Prostate gland (tissue), 2 donors: ENCODE data around the gene NETO2.

Experiments used
- POLR2A ChIP-seq: fragments of 450-650 bp; IDR thresholded peaks from one replicate; pipeline ENCODE4 v1.6.1; 2016; ENCODE audit warnings: antibody characterized with exemption, mild to moderate bottlenecking
- POLR2AphosphoS5 ChIP-seq: sonication (generic); formaldehyde crosslinking; IDR thresholded peaks from one replicate; pipeline ENCODE4 v1.6.1; 2017; ENCODE audit warnings: antibody characterized with exemption
- TF ChIP-seq, protein P1 (sequence below), 4 experiments: fragments of 200-600 bp in 2 of 4; fragments of 450-650 bp in 2 of 4; sonication (generic) in 2 of 4; IDR thresholded peaks; 1 replicate in 3 of 4; 2 replicates in 1 of 4; pipeline ENCODE4 v1.5.1; 2016 to 2019; ENCODE audit warnings: antibody characterized with exemption in 4 of 4, mild to moderate bottlenecking in 2 of 4, moderate library complexity in 2 of 4

GRCh38 chr16:47051031-47051430 is 92.7 kb downstream of the NETO2 start:
- TF ChIP-seq, protein P1, sequence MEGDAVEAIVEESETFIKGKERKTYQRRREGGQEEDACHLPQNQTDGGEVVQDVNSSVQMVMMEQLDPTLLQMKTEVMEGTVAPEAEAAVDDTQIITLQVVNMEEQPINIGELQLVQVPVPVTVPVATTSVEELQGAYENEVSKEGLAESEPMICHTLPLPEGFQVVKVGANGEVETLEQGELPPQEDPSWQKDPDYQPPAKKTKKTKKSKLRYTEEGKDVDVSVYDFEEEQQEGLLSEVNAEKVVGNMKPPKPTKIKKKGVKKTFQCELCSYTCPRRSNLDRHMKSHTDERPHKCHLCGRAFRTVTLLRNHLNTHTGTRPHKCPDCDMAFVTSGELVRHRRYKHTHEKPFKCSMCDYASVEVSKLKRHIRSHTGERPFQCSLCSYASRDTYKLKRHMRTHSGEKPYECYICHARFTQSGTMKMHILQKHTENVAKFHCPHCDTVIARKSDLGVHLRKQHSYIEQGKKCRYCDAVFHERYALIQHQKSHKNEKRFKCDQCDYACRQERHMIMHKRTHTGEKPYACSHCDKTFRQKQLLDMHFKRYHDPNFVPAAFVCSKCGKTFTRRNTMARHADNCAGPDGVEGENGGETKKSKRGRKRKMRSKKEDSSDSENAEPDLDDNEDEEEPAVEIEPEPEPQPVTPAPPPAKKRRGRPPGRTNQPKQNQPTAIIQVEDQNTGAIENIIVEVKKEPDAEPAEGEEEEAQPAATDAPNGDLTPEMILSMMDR (IDR thresholded peaks at IDR 0.05) = no peak
- TF ChIP-seq POLR2A (no peak), POLR2AphosphoS5 (no peak)
